Ishikawa (cell line): ENCODE results near the gene PKP3.

Source experiments
- CEBPB ChIP-seq: IDR thresholded peaks from 2 replicates; pipeline ENCODE4 v1.6.1; 2012
- CREB1 ChIP-seq: IDR thresholded peaks from 2 replicates; pipeline ENCODE4 v1.6.1; 2012; ENCODE audit warnings: low read depth
- EGR1 ChIP-seq: IDR thresholded peaks from 2 replicates; pipeline ENCODE4 v1.6.1; 2012
- EP300 ChIP-seq: IDR thresholded peaks from 2 replicates; pipeline ENCODE4 v1.6.1; 2012; ENCODE audit warnings: borderline replicate concordance
- FOXM1 ChIP-seq: IDR thresholded peaks from 2 replicates; pipeline ENCODE4 v1.6.1; 2012; ENCODE audit warnings: low read depth, borderline replicate concordance
- MAX ChIP-seq: IDR thresholded peaks from 2 replicates; pipeline ENCODE4 v1.6.1; 2012
- NFIC ChIP-seq: IDR thresholded peaks from 2 replicates; pipeline ENCODE4 v1.6.1; 2012
- RAD21 ChIP-seq: IDR thresholded peaks from 2 replicates; pipeline ENCODE4 v1.6.1; 2012; ENCODE audit warnings: low read depth
- REST ChIP-seq: IDR thresholded peaks from 2 replicates; pipeline ENCODE4 v1.6.1; 2012; ENCODE audit warnings: low read depth, mild to moderate bottlenecking
- TAF1 ChIP-seq: IDR thresholded peaks from 2 replicates; pipeline ENCODE4 v1.6.1; 2012; ENCODE audit warnings: low read depth, mild to moderate bottlenecking
- TCF12 ChIP-seq: IDR thresholded peaks from 2 replicates; pipeline ENCODE4 v1.6.1; 2012; ENCODE audit warnings: low read depth
- TEAD4 ChIP-seq: IDR thresholded peaks from 2 replicates; pipeline ENCODE4 v1.6.1; 2012
- USF1 ChIP-seq: IDR thresholded peaks from 2 replicates; pipeline ENCODE4 v1.6.1; 2012
- YY1 ChIP-seq: IDR thresholded peaks from 2 replicates; pipeline ENCODE4 v1.6.1; 2012; ENCODE audit warnings: low read depth
- ZBTB7A ChIP-seq: IDR thresholded peaks from 2 replicates; pipeline ENCODE4 v1.6.1; 2012; ENCODE audit warnings: low read depth

PKP3 gene

GRCh38 chr11:426851-427250 lies 32.8 kb downstream of the PKP3 start:
- no peak for TF ChIP-seq TAF1
- no peak for TF ChIP-seq NFIC
- no peak for TF ChIP-seq TEAD4
- TF ChIP-seq FOXM1: no peak
- TF ChIP-seq YY1: no peak
- TF ChIP-seq REST: no peak
- no peak for TF ChIP-seq CEBPB
- no peak for TF ChIP-seq USF1

- TF ChIP-seq CREB1: no peak
Observed at GRCh38 chr11:428295-428694, 34.3 kb downstream of the PKP3 start.

GRCh38 chr11:429391-429790 lies 35.4 kb downstream of the PKP3 start:
- TF ChIP-seq ZBTB7A: no peak
- no peak for TF ChIP-seq MAX
- TF ChIP-seq CREB1: no peak
- TF ChIP-seq NFIC: no peak
- no peak for TF ChIP-seq EGR1
- no peak for TF ChIP-seq CEBPB
- TF ChIP-seq TCF12: no peak
- no peak for TF ChIP-seq FOXM1
- TF ChIP-seq USF1: no peak
- no peak for TF ChIP-seq YY1
- no peak for TF ChIP-seq TEAD4
- TF ChIP-seq EP300: no peak
- no peak for TF ChIP-seq REST
- no peak for TF ChIP-seq TAF1

- TF ChIP-seq TAF1 (no peak), NFIC (no peak), USF1 (no peak), CEBPB (no peak), YY1 (no peak), TEAD4 (no peak), FOXM1 (no peak), EGR1 (no peak), TCF12 (no peak)
Observed at GRCh38 chr11:429931-430456, 36.0 kb downstream of the PKP3 start.

- TF ChIP-seq ZBTB7A (0 out of 2 replicates have a peak, but pooled peaks have one; percentile 7), TEAD4 (no peak)
Observed at GRCh38 chr11:431921-432320, 37.9 kb downstream of the PKP3 start.

- no peak for TF ChIP-seq RAD21
- no peak for TF ChIP-seq FOXM1
- no peak for TF ChIP-seq TEAD4
- TF ChIP-seq CREB1: no peak
- no peak for TF ChIP-seq TCF12
- no peak for TF ChIP-seq ZBTB7A
- TF ChIP-seq CEBPB: no peak
- no peak for TF ChIP-seq NFIC
- no peak for TF ChIP-seq EGR1
- TF ChIP-seq USF1: no peak
- no peak for TF ChIP-seq EP300
- TF ChIP-seq MAX: no peak
- no peak for TF ChIP-seq TAF1
- no peak for TF ChIP-seq YY1
- TF ChIP-seq REST: no peak
Observed at GRCh38 chr11:432501-433100, 38.6 kb downstream of the PKP3 start.
